Measurements from ENCODE around the gene CHD1L. TPM values are rescaled to one million over a fixed set of nuclear protein-coding genes. Genes with fewer than 3 reads are reported as not detected.
"Not testable (repeated sequence)": the region's sequence is repeated elsewhere in the genome, so short reads cannot be mapped to it uniquely, and the experiment has no call there.

The CHD1L gene
- total RNA-seq, 4 donors from 2014 or later = 14.4 to 22.1 (median 20.7) TPM

- H3K4me1 ChIP-seq = no peaks in the 10 kb centered on the region
- H3K9me3 ChIP-seq = peaks cover 0 to 6% (median 0%) of the 10 kb centered on the region in 3 donors
- H3K4me3 ChIP-seq = no peak overlapping the region
- H3K36me3 ChIP-seq = no peaks in the 10 kb centered on the region
- 78% methylated on average over 3 of the region's 3 CpGs; no CpG with 5 or more reads in 1 of the 2 donors for WGBS, 2 donors (ENCODE audit: low coverage in 1 of 2)
- H3K27me3 ChIP-seq = no peaks in the 10 kb centered on the region
- no peak for ATAC-seq
- TF ChIP-seq CTCF (IDR thresholded peaks at IDR 0.05) = no peak
- no peak for TF ChIP-seq EP300 (IDR thresholded peaks at IDR 0.05)
- no peak for TF ChIP-seq POLR2A (IDR thresholded peaks at IDR 0.05)
- no peak for TF ChIP-seq POLR2AphosphoS5 (IDR thresholded peaks at IDR 0.05)
- H3K27ac ChIP-seq = no peak overlapping the region
These were observed 74.5 kb downstream of the CHD1L start for GRCh38 chr1:147316968-147317367.

GRCh38 chr1:147326933-147327687 lies 84.6 kb downstream of the CHD1L start:
- no CpG with 5 or more reads among the region's 26 CpGs for WGBS, 2 donors (ENCODE audit: low coverage in 1 of 2)
- H3K4me3 ChIP-seq, H3K9me3 ChIP-seq, H3K36me3 ChIP-seq, H3K27me3 ChIP-seq, ATAC-seq, H3K4me1 ChIP-seq, H3K27ac ChIP-seq: not testable (repeated sequence)

GRCh38 chr1:147334292-147334691 lies 91.8 kb downstream of the CHD1L start:
- Histone ChIP-seq H3K27ac (no peak overlapping the region), H3K4me3 (no peak overlapping the region), H3K4me1 (no peaks in the 10 kb centered on the region), H3K36me3 (no peaks in the 10 kb centered on the region), H3K9me3 (no peaks in the 10 kb centered on the region), H3K27me3 (peaks cover 12% of the 10 kb centered on the region)
- 28 to 42% methylated on average over 5 of the region's 5 CpGs for WGBS, 2 donors (ENCODE audit: low coverage in 1 of 2)
- no peak for TF ChIP-seq EP300 (IDR thresholded peaks at IDR 0.05)
- no peak for TF ChIP-seq CTCF (IDR thresholded peaks at IDR 0.05)
- no peak for TF ChIP-seq POLR2AphosphoS5 (IDR thresholded peaks at IDR 0.05)
- TF ChIP-seq POLR2A (IDR thresholded peaks at IDR 0.05) = no peak
- ATAC-seq = no peak

GRCh38 chr1:147336291-147336690 lies 93.8 kb downstream of the CHD1L start:
- H3K27ac ChIP-seq = no peak overlapping the region
- no peaks in the 10 kb centered on the region for H3K4me1 ChIP-seq
- no peaks in the 10 kb centered on the region for H3K9me3 ChIP-seq
- H3K36me3 ChIP-seq = no peaks in the 10 kb centered on the region
- ATAC-seq = no peak
- no peak overlapping the region for H3K4me3 ChIP-seq
- TF ChIP-seq EP300 (IDR thresholded peaks at IDR 0.05) (no peak), POLR2A (IDR thresholded peaks at IDR 0.05) (no peak), POLR2AphosphoS5 (IDR thresholded peaks at IDR 0.05) (no peak), CTCF (IDR thresholded peaks at IDR 0.05) (no peak)
- WGBS, 2 donors (ENCODE audit: low coverage in 1 of 2) = 48 to 51% methylated on average over 2 of the region's 2 CpGs
- peaks cover 12% of the 10 kb centered on the region for H3K27me3 ChIP-seq

GRCh38 chr1:147337040-147337630 lies 94.7 kb downstream of the CHD1L start:
- peaks cover 12% of the 10 kb centered on the region for H3K27me3 ChIP-seq
- no peak for TF ChIP-seq POLR2A (IDR thresholded peaks at IDR 0.05)
- no peak for TF ChIP-seq CTCF (IDR thresholded peaks at IDR 0.05)
- no peak for TF ChIP-seq EP300 (IDR thresholded peaks at IDR 0.05)
- TF ChIP-seq POLR2AphosphoS5 (IDR thresholded peaks at IDR 0.05) = no peak
- no peaks in the 10 kb centered on the region for H3K4me1 ChIP-seq
- no peak overlapping the region for H3K4me3 ChIP-seq
- no peaks in the 10 kb centered on the region for H3K36me3 ChIP-seq
- ATAC-seq = no peak
- H3K27ac ChIP-seq = no peak overlapping the region
- no peaks in the 10 kb centered on the region for H3K9me3 ChIP-seq
- 14 to 21% methylated on average over 3 to 4 of the region's 4 CpGs for WGBS, 2 donors (ENCODE audit: low coverage in 1 of 2)

Measured in gastroesophageal sphincter (tissue), 4 donors.